Osteocyte (in vitro differentiated cells): ENCODE measurements around the gene SH3RF3. TPM values are rescaled to one million over a fixed set of nuclear protein-coding genes. Genes with fewer than 3 reads are reported as not detected.
A peak's percentile ranks its signal among the peaks of the same experiment; 100 is the strongest.

Source experiments
- DNase-seq: peaks from one replicate; pipeline ENCODE4 v3.0.0; 2021; ENCODE audit warnings: mixed read lengths; ENCODE audit not compliant: unreplicated experiment; ENCODE audit errors: extremely low spot score
- H3K27ac Mint-ChIP-seq: one replicate; pipeline ENCODE4 v1.8.0; 2021; ENCODE audit warnings: mild to moderate bottlenecking, mixed read lengths; ENCODE audit not compliant: unreplicated experiment
- H3K27me3 Mint-ChIP-seq: one replicate; pipeline ENCODE4 v1.8.0; 2021; ENCODE audit warnings: mixed read lengths; ENCODE audit not compliant: unreplicated experiment
- H3K36me3 Mint-ChIP-seq: one replicate; pipeline ENCODE4 v1.8.0; 2021; ENCODE audit warnings: mixed read lengths; ENCODE audit not compliant: unreplicated experiment
- H3K4me1 Mint-ChIP-seq: one replicate; pipeline ENCODE4 v1.8.0; 2021; ENCODE audit warnings: mixed read lengths; ENCODE audit not compliant: unreplicated experiment
- H3K4me3 Mint-ChIP-seq: one replicate; pipeline ENCODE4 v1.8.0; 2021; ENCODE audit warnings: mild to moderate bottlenecking, moderate library complexity, mixed read lengths; ENCODE audit not compliant: unreplicated experiment
- H3K9me3 Mint-ChIP-seq: one replicate; pipeline ENCODE4 v1.8.0; 2021; ENCODE audit warnings: mixed read lengths; ENCODE audit not compliant: unreplicated experiment
- CTCF ChIP-seq: fragments of 200-600 bp; sonication (generic); IDR thresholded peaks from 2 replicates; pipeline ENCODE4 v1.5.0; 2021; ENCODE audit warnings: antibody characterized with exemption, mild to moderate bottlenecking, moderate library complexity
- total RNA-seq: library from RNA; stranded (reverse); gene quantifications from 2 replicates; pipeline ENCODE4 v1.2.1, GENCODE V29; 2021

The SH3RF3 gene
- total RNA-seq, 1 donor from 2014 or later = 79.4 TPM

- Mint-ChIP-seq H3K27ac (peak overlapping the region; percentile 83), H3K9me3 (no peaks in the 10 kb centered on the region), H3K27me3 (no peaks in the 10 kb centered on the region), H3K4me1 (peaks cover 58% of the 10 kb centered on the region), H3K36me3 (peaks cover 32% of the 10 kb centered on the region), H3K4me3 (no peak overlapping the region)
- no peak for TF ChIP-seq CTCF
- DNase-seq = no peak
These were observed 281.2 kb downstream of the SH3RF3 start for GRCh38 chr2:109410039-109410815.

- Mint-ChIP-seq H3K4me3 (no peak overlapping the region), H3K27ac (peak overlapping the region; percentile 83), H3K27me3 (no peaks in the 10 kb centered on the region), H3K4me1 (peaks cover 59% of the 10 kb centered on the region), H3K36me3 (peaks cover 23% of the 10 kb centered on the region), H3K9me3 (no peaks in the 10 kb centered on the region)
- TF ChIP-seq CTCF = no peak
- DNase-seq = no peak
These were observed 282.8 kb downstream of the SH3RF3 start for GRCh38 chr2:109411640-109412325.

- Mint-ChIP-seq H3K36me3 (peaks cover 34% of the 10 kb centered on the region), H3K27me3 (no peaks in the 10 kb centered on the region), H3K27ac (peak overlapping the region; percentile 14), H3K4me1 (peaks cover 40% of the 10 kb centered on the region), H3K9me3 (no peaks in the 10 kb centered on the region), H3K4me3 (no peak overlapping the region)
- no peak for TF ChIP-seq CTCF
- no peak for DNase-seq
These were observed 286.6 kb downstream of the SH3RF3 start for GRCh38 chr2:109415581-109416013.

- Mint-ChIP-seq H3K27me3 (no peaks in the 10 kb centered on the region), H3K9me3 (no peaks in the 10 kb centered on the region), H3K27ac (peak overlapping the region; percentile 34), H3K4me3 (no peak overlapping the region), H3K4me1 (peaks cover 23% of the 10 kb centered on the region), H3K36me3 (peaks cover 50% of the 10 kb centered on the region)
- DNase-seq = no peak
- TF ChIP-seq CTCF = no peak
These were observed 288.8 kb downstream of the SH3RF3 start for GRCh38 chr2:109417701-109418335.

GRCh38 chr2:109418716-109419115 lies 289.7 kb downstream of the SH3RF3 start:
- peaks cover 54% of the 10 kb centered on the region for H3K36me3 Mint-ChIP-seq
- H3K27ac Mint-ChIP-seq = peak overlapping the region; percentile 53
- H3K9me3 Mint-ChIP-seq = no peaks in the 10 kb centered on the region
- no peak for DNase-seq
- peaks cover 24% of the 10 kb centered on the region for H3K4me1 Mint-ChIP-seq
- TF ChIP-seq CTCF = no peak
- H3K27me3 Mint-ChIP-seq = no peaks in the 10 kb centered on the region
- H3K4me3 Mint-ChIP-seq = no peak overlapping the region
